GM19452 (cell line): ENCODE measurements around the gene IFNLR1.
A peak's percentile ranks its signal among the peaks of the same experiment; 100 is the strongest.
"Not testable (repeated sequence)": the region's sequence is repeated elsewhere in the genome, so short reads cannot be mapped to it uniquely, and the experiment has no call there.

ENCODE experiments used
- ATAC-seq: cut with Tn5 transposase; IDR thresholded peaks from one replicate; pipeline ENCODE4 v1.9.1; 2021; ENCODE audit not compliant: unreplicated experiment

The IFNLR1 gene

GRCh38 chr1:24186993-24187790, at the start of gene IFNLR1:
Gene IFNLR1 (minus strand): TSS chr1:24187289. CDS start chr1:24187248, 41 bp downstream.
- no peak for ATAC-seq

DNA sequence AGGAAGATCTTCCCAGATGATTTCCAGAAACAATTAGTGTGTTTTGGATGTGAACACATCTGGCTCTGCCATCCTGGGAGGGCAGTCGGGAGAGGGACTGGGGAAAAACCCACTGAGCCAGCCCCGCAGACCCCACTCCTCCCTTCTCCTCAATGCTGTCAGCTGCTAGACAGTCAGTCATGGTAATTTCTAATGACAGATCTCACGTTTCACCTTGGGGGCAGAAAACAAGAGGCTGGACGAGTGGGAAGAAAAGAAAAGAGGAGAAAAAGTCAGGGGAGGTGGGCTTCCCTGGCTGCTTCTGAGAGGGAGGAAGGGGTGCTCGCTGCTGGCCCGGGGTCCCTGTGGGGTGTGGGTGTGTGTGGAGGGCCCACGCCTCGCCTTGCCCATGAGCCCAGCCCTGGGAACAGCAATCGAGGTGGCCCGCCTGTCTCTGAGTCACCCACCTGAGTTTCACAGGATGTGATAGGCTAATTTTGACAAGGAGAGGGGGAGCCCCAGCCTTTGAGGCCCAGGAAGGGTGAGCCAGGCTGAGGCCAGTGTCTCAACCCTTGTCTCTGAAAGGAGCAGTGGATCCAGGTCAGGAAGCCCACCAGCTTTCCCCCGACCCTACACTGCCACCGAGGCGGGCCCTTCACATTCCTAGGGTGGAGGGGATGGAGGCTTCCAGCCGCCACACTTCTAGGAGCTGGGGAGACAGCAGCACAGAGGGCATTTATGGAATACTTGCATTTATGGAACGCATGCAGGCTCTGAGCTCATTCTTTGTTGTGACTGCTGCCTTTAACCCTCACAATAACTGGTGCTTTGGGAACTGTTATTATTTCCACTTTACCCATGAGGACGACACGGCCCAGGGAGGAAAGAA, 49.1 kb upstream of the IFNLR1 start:
- ATAC-seq: no peak

DNA sequence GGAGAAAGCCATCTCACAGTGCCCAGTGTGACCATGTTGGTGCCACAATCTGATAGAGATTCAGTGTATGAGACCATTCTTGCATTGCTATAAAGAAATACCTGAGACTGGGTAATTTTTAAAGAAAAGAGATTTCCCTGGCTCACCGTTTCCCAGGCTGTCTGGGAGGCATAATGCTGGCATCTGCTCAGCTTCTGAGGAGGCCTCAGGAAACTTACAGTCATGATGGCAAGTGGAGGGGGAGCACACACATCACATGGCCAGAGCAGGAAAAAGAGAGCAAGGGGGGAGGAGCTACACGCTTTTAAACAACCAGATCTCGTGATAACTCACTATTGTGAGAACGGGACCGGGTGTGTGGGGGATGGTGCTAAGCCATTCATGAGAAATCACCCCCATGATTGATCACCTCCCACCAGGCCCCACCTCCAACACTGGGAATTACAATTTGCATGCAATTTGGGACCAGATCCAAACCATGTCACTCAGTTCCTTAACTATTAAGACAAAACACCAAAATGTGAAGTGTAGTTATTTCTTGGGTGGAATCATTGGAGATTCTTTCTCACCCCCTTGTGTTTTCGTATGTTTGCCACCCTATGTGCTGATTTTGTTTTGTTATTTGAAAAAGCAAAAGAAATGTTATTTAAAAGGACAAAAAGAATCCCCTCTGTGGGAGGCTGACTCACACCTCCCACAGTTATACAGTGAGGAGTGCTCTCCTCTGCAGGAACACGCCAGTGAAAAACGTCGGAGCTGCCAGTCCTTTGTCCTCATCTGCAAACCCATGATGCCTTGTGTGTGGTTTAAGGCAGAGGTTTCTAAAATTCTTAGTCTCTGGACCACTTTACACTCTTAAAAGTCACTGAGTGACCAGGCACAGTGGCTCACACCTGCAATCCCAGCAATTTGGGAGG, 46.9 kb upstream of the IFNLR1 start:
- ATAC-seq: no peak

DNA sequence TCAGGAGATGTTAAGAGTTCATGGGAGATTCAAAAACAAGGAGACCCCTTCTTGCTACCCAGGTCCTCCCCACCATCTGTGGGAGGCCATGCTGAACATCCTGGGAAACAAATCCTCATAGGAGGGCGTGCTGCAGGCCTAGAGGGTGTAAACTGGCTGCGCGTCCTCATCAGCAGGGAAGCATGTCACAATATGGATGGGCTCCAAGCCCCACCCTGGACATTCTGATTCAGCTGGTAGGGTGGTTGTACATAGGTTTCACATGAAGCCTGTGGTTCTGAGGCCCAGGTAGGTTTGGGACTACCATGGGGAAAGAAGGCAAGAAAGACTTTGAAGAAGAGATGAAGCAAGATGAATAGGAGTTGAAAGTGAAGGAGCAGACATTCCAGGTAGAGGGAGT, 44.6 kb upstream of the IFNLR1 start:
- no peak for ATAC-seq

GRCh38 chr1:24228311-24228710, 41.2 kb upstream of the IFNLR1 start:
- ATAC-seq: peak; percentile 53

DNA sequence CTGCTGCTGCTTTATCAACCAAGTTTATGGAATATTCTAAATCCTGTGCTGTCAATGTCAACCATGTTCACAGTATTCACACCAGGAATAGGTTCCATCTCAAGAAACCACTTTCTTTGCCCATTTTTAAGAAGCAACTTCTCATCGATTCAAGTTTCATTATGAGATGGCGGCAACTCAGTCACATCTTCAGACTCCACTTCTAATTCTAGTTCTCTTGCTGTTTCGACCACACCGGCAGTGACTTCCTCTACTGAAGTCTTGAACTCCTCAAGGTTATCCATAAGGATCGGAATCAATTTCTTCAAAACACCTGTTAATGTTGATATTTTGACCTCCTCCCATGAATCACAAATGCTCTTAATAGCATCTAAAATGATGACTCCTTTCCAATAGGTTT, 39.7 kb upstream of the IFNLR1 start:
- no peak for ATAC-seq

DNA sequence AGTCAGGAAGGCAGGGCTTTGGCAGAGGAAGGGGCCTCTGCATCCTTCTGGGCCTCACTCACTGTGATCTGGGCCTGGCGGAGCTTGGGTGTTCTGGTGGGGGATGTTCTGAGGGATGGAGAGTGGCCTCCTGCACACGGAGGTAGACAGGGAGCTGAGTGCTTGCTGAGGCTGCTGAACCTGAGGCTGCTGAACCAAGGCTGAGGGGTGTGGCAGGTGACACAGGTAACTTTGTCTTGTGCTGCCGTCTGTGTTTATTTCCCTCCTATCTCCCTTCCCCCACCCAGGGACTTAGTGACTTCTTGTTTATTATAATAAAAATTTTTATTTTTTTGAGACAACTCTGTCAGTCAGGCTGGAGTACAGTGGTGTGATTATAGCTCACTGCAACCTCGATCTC, 37.7 kb upstream of the IFNLR1 start:
- no peak for ATAC-seq

- no peak for ATAC-seq
Observed at GRCh38 chr1:24224086-24224485, 37.0 kb upstream of the IFNLR1 start.

- no peak for ATAC-seq
Observed at GRCh38 chr1:24222793-24223192, 35.7 kb upstream of the IFNLR1 start.

GRCh38 chr1:24222008-24222605, 35.0 kb upstream of the IFNLR1 start:
- ATAC-seq: no peak

DNA sequence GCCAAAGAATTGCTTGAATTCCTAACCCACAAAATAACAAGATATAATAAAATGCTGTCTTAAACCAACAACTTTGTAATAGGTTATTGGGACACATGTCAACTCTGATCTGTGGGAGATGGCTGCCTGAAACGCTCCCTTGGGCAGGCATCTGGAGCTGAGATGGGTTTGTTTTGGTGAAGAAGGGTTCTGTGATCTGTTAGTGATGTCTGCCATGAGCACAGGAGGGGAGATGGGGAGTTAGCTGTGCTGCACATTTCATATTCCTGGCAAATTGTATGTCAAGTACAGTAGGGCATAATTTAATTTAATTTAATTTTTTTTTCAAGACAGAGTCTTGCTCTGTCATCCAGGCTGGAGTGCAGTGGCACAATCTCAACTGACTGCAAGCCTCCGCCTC, 34.2 kb upstream of the IFNLR1 start:
- ATAC-seq: no peak

DNA sequence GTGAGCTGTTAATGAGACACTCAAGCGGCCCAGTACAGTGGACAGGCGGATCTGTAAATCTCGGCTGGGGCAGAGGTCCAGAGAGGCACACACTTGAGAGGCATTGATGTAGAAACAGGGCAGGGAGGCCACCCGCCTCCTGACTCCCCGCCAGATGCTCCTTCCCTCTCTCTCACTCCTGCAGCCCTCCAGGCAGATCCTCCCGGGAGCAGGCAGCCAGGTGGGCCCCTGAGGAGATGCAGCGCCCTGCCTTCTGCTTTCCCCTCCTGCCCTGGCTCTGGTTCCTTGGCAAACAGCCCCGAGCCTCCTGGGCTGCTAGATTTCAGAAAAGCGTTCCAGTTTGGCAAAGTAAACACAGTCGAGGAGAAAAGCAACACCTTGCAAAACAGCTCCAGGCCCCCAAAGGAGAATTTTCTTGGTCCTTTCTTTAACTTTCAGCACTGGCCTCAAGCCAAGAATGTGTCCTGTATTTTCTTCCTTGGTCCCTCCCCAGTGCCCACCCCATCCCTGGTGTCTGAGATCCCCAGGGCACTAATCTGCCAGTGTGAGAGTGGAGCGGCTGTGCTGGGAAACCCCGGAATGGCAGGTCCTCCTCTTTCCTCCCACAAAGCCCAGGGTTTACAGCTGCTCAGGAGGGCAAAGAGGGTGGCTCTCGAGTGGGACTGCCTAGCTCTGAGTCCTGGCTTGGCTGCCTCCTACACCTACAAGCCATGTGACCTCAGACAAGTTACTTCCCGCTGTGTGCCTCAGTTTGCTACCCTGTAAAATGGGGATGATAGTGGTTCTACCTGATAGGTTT, 29.4 kb upstream of the IFNLR1 start:
- no peak for ATAC-seq

DNA sequence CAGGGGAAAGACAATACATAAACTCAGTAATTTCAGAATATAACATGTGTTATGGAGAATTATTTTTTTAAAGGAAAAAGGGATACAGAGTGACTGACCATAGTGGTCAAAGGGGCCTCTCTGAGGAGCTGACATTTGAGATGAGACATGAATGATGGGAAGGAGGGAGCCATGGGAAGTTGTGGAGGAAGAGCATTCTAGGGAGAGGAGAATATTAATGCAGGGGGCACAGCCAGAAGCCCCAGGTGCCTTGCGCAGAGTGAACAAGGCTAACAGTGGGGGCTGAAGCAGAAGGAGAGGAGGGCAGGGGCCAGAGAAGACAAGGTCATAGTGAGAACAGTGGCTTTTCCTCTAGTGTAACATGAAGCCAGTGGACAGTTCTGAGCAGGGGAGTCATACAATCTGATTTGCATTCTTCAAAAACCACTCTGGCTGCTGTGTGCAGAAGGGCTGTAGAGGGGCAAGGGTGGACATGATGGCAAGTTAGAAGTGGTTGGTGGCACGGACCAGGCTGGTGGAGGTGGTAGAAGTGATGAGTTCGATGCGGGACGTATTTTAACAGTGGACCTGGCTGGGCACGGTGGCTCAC, 28.2 kb upstream of the IFNLR1 start:
- no peak for ATAC-seq

- ATAC-seq: no peak
Observed at GRCh38 chr1:24212376-24212775, 25.3 kb upstream of the IFNLR1 start.

DNA sequence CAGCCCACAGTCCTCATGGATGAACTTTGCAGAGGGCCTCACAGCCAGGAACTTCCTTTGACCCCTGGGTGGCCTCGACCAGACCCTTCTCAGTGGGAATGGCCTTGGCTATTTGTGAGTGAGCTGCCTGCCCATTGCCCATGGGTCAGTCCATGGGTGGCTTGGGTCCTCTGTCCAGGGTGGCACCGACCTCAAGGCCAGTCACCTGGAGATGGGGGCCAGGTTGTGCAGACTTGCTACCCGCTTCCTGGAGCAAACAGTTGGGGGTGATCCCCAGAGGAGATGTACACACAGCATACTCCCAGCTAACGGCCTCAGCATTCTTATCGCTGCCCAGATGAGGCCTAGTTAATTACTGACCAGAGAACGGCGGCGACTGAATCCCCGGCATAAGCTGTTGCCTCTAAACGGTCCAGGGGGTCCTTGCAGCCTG, 23.1 kb upstream of the IFNLR1 start:
- ATAC-seq: no peak

DNA sequence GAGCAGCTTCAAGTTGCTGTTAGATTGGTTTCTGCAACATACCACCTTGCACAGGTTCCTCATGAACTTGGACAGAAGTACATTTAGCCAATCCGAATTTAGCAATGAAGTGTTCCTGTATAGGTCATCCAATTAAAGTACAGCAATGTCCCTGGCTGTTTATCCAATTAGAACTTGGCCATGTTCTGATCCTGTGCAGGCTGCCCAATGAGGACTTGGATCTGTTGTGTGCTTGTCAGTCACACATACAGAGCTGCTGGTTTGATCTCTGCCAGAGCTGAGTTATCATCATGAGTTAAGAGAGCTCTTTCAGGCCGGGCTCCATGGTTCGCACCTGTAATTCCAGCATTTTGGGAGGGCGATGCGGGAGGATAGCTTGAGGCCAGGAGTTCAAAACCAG, 22.0 kb upstream of the IFNLR1 start:
- ATAC-seq: no peak

- no peak for ATAC-seq
Observed at GRCh38 chr1:24207709-24208108, 20.6 kb upstream of the IFNLR1 start.

DNA sequence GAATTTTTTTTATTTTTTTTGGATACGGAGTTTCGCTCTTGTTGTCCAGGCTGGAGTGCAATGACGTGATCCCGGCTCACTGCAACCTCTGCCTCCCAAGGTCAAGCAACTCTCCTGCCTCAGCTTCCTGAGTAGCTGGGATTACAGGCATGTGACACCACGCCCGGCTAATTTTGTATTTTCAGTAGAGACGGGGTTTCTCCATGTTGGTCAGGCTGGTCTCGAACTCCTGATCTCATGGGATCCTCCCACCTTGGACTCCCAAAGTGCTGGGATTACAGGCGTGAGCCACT, 20.3 kb upstream of the IFNLR1 start:
- ATAC-seq: not testable (repeated sequence)

- ATAC-seq: no peak
Observed at GRCh38 chr1:24206516-24207394, 19.7 kb upstream of the IFNLR1 start.
